GM12878 (cell line): Measurements from ENCODE around the gene BLOC1S6. TPM values are rescaled to one million over a fixed set of nuclear protein-coding genes. Genes with fewer than 3 reads are reported as not detected.

Experiments used
- ATAC-seq: fragments of 200-7000 bp; cut with Tn5 transposase; 3 replicates; pipeline ENCODE4 v1.9.1; 2020; ENCODE audit warnings: mild to moderate bottlenecking, moderate library complexity
- BruUV-seq: library from RNA; stranded (reverse); fragments of 400-500 nt; replicated peaks from 2 replicates; lab custom pipeline; 2021; lab: Mats Ljungman, UMichigan
- CTCF ChIA-PET: fragments of 300-600 bp; sonication (Branson Sonifier 250); formaldehyde crosslinking; extraction: SDS; loops from one replicate; lab custom pipeline; 2021; ENCODE audit warnings: inconsistent platforms; lab: Yijun Ruan, JAX
- POLR2A ChIA-PET: fragments of 350-600 bp; formaldehyde crosslinking; extraction: SDS; loops from one replicate; lab custom pipeline; 2021; ENCODE audit warnings: inconsistent platforms; lab: Charles Lee
- RAD21 ChIA-PET: fragments of 300-600 bp; sonication (Branson Sonifier 250); formaldehyde crosslinking; loops from one replicate; lab custom pipeline; 2023; ENCODE audit warnings: antibody characterized with exemption; ENCODE audit not compliant: unreplicated experiment; lab: Charles Lee
- SMC1A ChIA-PET: fragments of 300-600 bp; sonication (Branson Sonifier 250); formaldehyde crosslinking; loops from one replicate; lab custom pipeline; 2023; ENCODE audit not compliant: unreplicated experiment, uncharacterized antibody; lab: Charles Lee
- DNase-seq: peaks from one replicate; pipeline ENCODE4 v3.0.0-alpha.2; 2011; ENCODE audit warnings: low read depth, low spot score
- FAIRE-seq: peaks from 3 replicates; lab custom pipeline; 2011; peaks lifted over from hg19 to GRCh38; lab: Jason Lieb, UNC
- H2AFZ ChIP-seq: 2 replicates; pipeline ENCODE4 v1.6.0; 2011; ENCODE audit warnings: low read depth, low read length, control low read depth; ENCODE audit not compliant: control insufficient read depth
- H3K27ac ChIP-seq: 2 replicates; pipeline ENCODE4 v1.5.1; 2011; ENCODE audit warnings: control low read depth; ENCODE audit not compliant: control insufficient read depth, insufficient read depth
- H3K27me3 ChIP-seq, 2 experiments: replicated peaks in 1 of 2; 2 replicates each; pipeline versions ENCODE4 v1.6.0 to v1.6.1; 2011; ENCODE audit warnings: low read length in 1 of 2; ENCODE audit not compliant: control insufficient read depth in 2 of 2, insufficient read depth in 2 of 2
- H3K36me3 ChIP-seq, 2 experiments: 2 replicates each; pipeline ENCODE4 v1.5.1; 2011; ENCODE audit warnings: low read length in 1 of 2; ENCODE audit not compliant: control insufficient read depth in 2 of 2, insufficient read depth in 2 of 2
- H3K4me1 ChIP-seq: 2 replicates; pipeline ENCODE4 v1.6.1; 2011; ENCODE audit warnings: mild to moderate bottlenecking, low read length, moderate library complexity, mixed read lengths; ENCODE audit not compliant: control insufficient read depth, insufficient read depth
- H3K4me2 ChIP-seq: 2 replicates; pipeline ENCODE4 v1.6.0; 2011; ENCODE audit warnings: control low read depth; ENCODE audit not compliant: control insufficient read depth, insufficient read depth
- H3K4me3 ChIP-seq: fragments of 200-600 bp; sonication (generic); 2 replicates; pipeline ENCODE4 v1.5.1; 2016
- H3K79me2 ChIP-seq: 2 replicates; pipeline ENCODE4 v1.6.0; 2011; ENCODE audit warnings: low read length; ENCODE audit not compliant: control insufficient read depth, insufficient read depth
- H3K9ac ChIP-seq: 2 replicates; pipeline ENCODE4 v1.8.0; 2011; ENCODE audit warnings: low read length, control low read depth, mixed read lengths; ENCODE audit not compliant: control insufficient read depth, insufficient read depth
- H3K9me3 ChIP-seq: replicated peaks from 3 replicates; pipeline ENCODE4 v1.5.1; 2011; ENCODE audit warnings: mild to moderate bottlenecking, low read length; ENCODE audit not compliant: control insufficient read depth, insufficient read depth
- H4K20me1 ChIP-seq: 2 replicates; pipeline ENCODE4 v1.6.0; 2011; ENCODE audit not compliant: control insufficient read depth, insufficient read depth
- SPI1 ChIP-seq: IDR thresholded peaks from 2 replicates; pipeline ENCODE4 v1.6.1; 2011; ENCODE audit warnings: low read depth, mild to moderate bottlenecking, low read length, moderate library complexity, borderline replicate concordance; ENCODE audit not compliant: insufficient read depth
- WGBS: methylation state at CpG from one replicate; pipeline ENCODE4 v1.1.6; 2016; ENCODE audit warnings: low lambda C conversion rate; ENCODE audit not compliant: insufficient replicate concordance, insufficient coverage; ENCODE audit errors: missing lambda C conversion rate; 5-methylcytosine and 5-hydroxymethylcytosine counted together
- in situ Hi-C: fragments of 300-500 bp; cut with MboI; formaldehyde crosslinking; loops from 9 replicates; pipeline ENCODE4 v1.14.3; 2018; ENCODE audit warnings: mixed read lengths
- intact Hi-C: fragments of 100-400 bp; cut with micrococcal nuclease; formaldehyde crosslinking; loops from one replicate; pipeline ENCODE4 v1.14.2; 2022; ENCODE audit not compliant: unreplicated experiment
- polyA plus RNA-seq, 11 experiments: library from polyadenylated mRNA; depleted of rRNA in 4 of 11; unstranded in 6 of 11; stranded (reverse) in 5 of 11; fragments of >200 nt; fragmentation: Nextera tagmentation in 4 of 11; fragmentation: Illumina TruSeq in 1 of 11; extraction: Ambion mirVana in 4 of 11; extraction: Trizol in 1 of 11; gene quantifications; 1 replicate in 1 of 11; 2 replicates in 10 of 11; pipeline versions ENCODE4 v1.2.1 to v1.2.3, GENCODE V29; 2011 to 2016; ENCODE audit warnings: inconsistent platforms in 2 of 11, missing spikeins in 2 of 11, low read depth in 1 of 11
- total RNA-seq, 4 experiments: library from RNA; depleted of rRNA in 3 of 4; stranded (reverse); fragments of >200 nt in 3 of 4; fragmentation: Illumina TruSeq in 1 of 4; extraction: Trizol in 1 of 4; gene quantifications; 2 replicates each; pipeline versions ENCODE4 v1.2.1 to v1.2.3, GENCODE V29; 2013 to 2021
- TF ChIP-seq, protein P1 (sequence below): IDR thresholded peaks from 2 replicates; pipeline ENCODE4 v1.6.1; 2011; ENCODE audit warnings: mild to moderate bottlenecking, low read depth, low read length, moderate library complexity; ENCODE audit not compliant: insufficient replicate concordance

BLOC1S6 gene
- total and polyA plus RNA-seq, 10 of the 15 experiments (the other 5 are each of a cell fraction or from before 2014, with no cell fraction given) = 13.5 to 48.8 (median 32.7) TPM

DNA sequence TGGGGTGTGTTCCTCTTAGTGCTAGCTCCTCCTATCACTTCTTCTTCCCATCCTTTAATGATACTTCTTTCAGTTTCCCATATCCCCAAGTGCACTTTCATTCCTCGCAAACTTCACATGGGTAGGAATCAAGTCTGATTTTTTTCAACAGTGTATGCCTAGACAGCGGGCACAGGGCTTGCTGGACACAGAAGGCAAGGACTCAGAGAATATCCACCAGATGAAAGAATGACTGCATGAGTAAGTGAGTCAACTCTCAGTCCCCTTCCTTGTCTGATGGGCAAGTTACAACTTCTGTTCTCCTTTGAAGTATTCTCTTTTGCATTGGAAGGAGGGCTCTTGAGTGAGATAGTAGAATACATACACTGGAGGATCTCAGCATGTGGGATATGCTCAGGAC, 44.6 kb downstream of the BLOC1S6 start:
- TF ChIP-seq, protein P1, sequence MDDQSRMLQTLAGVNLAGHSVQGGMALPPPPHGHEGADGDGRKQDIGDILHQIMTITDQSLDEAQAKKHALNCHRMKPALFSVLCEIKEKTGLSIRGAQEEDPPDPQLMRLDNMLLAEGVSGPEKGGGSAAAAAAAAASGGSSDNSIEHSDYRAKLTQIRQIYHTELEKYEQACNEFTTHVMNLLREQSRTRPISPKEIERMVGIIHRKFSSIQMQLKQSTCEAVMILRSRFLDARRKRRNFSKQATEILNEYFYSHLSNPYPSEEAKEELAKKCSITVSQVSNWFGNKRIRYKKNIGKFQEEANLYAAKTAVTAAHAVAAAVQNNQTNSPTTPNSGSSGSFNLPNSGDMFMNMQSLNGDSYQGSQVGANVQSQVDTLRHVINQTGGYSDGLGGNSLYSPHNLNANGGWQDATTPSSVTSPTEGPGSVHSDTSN = no peak
- 0 out of 2 replicates have a peak, but pooled peaks have one; percentile 10 for TF ChIP-seq SPI1
- Histone ChIP-seq H3K9me3 (no peaks in the 10 kb centered on the region; the same call in 2 of the 3 replicates), H3K4me3 (no peak overlapping the region; the same call in 1 of the 2 replicates), H4K20me1 (no peaks in the 10 kb centered on the region), H3K36me3 (no peaks in the 10 kb centered on the region), H3K27ac (no peak overlapping the region; the same call in 1 of the 2 replicates), H3K79me2 (peaks cover 9% of the 10 kb centered on the region), H3K27me3 (no peaks in the 10 kb centered on the region), H2AFZ (peak overlapping the region; percentile 66), H3K9ac (no peak overlapping the region), H3K4me1 (peaks cover 21% of the 10 kb centered on the region), H3K4me2 (peak overlapping the region; percentile 0; the same call in 1 of the 2 replicates)
- ChIA-PET RAD21 (interaction anchor here (1.0 kb wide), 1 partner anchor 21 kb away, joined by 3 read pairs; no protein-coding TSS in a partner anchor), CTCF (interaction anchor here (0.9 to 1.0 kb wide), 2 partner anchors 8 to 174 kb away, joined by 3 read pairs; no protein-coding TSS in a partner anchor), SMC1A (interaction anchor here (0.9 kb wide), 1 partner anchor 18 kb away, joined by 4 read pairs; no protein-coding TSS in a partner anchor), POLR2A (no interaction called here)
- in situ Hi-C loops (no loop called here), intact Hi-C loops (loop anchor here (10.0 kb wide), 1 partner anchor 437 kb away; no protein-coding TSS in a partner anchor)
- DNase-seq (no peak), FAIRE-seq (no peak), ATAC-seq (no peak)
- BruUV-seq = no TSS peak
- WGBS = 30% methylated on average over 2 of the region's 2 CpGs
